Smooth muscle cell (in vitro differentiated cells): ENCODE measurements around the gene ATP9B. TPM values are rescaled to one million over a fixed set of nuclear protein-coding genes. Genes with fewer than 3 reads are reported as not detected.

Source experiments
- DNase-seq: peaks from one replicate; lab custom pipeline; 2025; ENCODE audit not compliant: unreplicated experiment; lab: John Stamatoyannopoulos, UW
- H2AFZ ChIP-seq: fragments of 200-600 bp; sonication (generic); 2 replicates; pipeline ENCODE4 v1.6.0; 2016; ENCODE audit warnings: antibody characterized with exemption, low read depth, mild to moderate bottlenecking
- H3F3A ChIP-seq: fragments of 200-600 bp; sonication (generic); 2 replicates; pipeline ENCODE4 v1.6.0; 2017; ENCODE audit warnings: antibody characterized with exemption, low read depth
- H3K27ac ChIP-seq: fragments of 200-600 bp; sonication (generic); 2 replicates; pipeline ENCODE4 v1.5.1; 2016; ENCODE audit warnings: low read depth, mild to moderate bottlenecking
- H3K27me3 ChIP-seq: fragments of 200-600 bp; sonication (generic); 2 replicates; pipeline ENCODE4 v1.6.1; 2016; ENCODE audit warnings: low read depth, mild to moderate bottlenecking
- H3K36me3 ChIP-seq: fragments of 200-600 bp; sonication (generic); 2 replicates; pipeline ENCODE4 v1.5.1; 2016; ENCODE audit warnings: low read depth
- H3K4me1 ChIP-seq: fragments of 200-600 bp; sonication (generic); 2 replicates; pipeline ENCODE4 v1.5.1; 2016; ENCODE audit warnings: low read depth
- H3K4me2 ChIP-seq: fragments of 200-600 bp; sonication (generic); 2 replicates; pipeline ENCODE4 v1.6.0; 2016; ENCODE audit warnings: mild to moderate bottlenecking
- H3K4me3 ChIP-seq: fragments of 200-600 bp; sonication (generic); 2 replicates; pipeline ENCODE4 v1.5.1; 2016; ENCODE audit warnings: mild to moderate bottlenecking
- H3K79me2 ChIP-seq: fragments of 200-600 bp; sonication (generic); 2 replicates; pipeline ENCODE4 v1.6.0; 2016; ENCODE audit warnings: low read depth, mild to moderate bottlenecking
- H3K9ac ChIP-seq: fragments of 200-600 bp; sonication (generic); 2 replicates; pipeline ENCODE4 v1.6.0; 2016; ENCODE audit warnings: low read depth
- H3K9me3 ChIP-seq: fragments of 200-600 bp; sonication (generic); replicated peaks from 2 replicates; pipeline ENCODE4 v1.5.1; 2016; ENCODE audit warnings: low read depth
- H4K20me1 ChIP-seq: fragments of 200-600 bp; sonication (generic); 2 replicates; pipeline ENCODE4 v1.6.0; 2016; ENCODE audit warnings: low read depth
- WGBS: methylation state at CpG from one replicate; pipeline ENCODE4 v1.1.7; 2016; ENCODE audit warnings: low lambda C conversion rate; 5-methylcytosine and 5-hydroxymethylcytosine counted together
- polyA plus RNA-seq: library from polyadenylated mRNA; unstranded; fragments of >200 nt; fragmentation: Nextera tagmentation; extraction: Ambion mirVana; gene quantifications from 2 replicates; pipeline ENCODE4 v1.2.1, GENCODE V29; 2016
- total RNA-seq: library from RNA; depleted of rRNA; stranded (reverse); fragments of >200 nt; gene quantifications from 2 replicates; pipeline ENCODE4 v1.2.3, GENCODE V29; 2014
- TF ChIP-seq, protein P1 (sequence below): fragments of 200-600 bp; sonication (generic); IDR thresholded peaks from 2 replicates; pipeline ENCODE4 v1.5.1; 2017; ENCODE audit warnings: borderline replicate concordance, mild to moderate bottlenecking, antibody characterized with exemption; ENCODE audit not compliant: insufficient read depth, poor library complexity, severe bottlenecking

The ATP9B gene
- total and polyA plus RNA-seq, 2 experiments from 2014 or later, result 6.1 to 16.4 TPM

DNA sequence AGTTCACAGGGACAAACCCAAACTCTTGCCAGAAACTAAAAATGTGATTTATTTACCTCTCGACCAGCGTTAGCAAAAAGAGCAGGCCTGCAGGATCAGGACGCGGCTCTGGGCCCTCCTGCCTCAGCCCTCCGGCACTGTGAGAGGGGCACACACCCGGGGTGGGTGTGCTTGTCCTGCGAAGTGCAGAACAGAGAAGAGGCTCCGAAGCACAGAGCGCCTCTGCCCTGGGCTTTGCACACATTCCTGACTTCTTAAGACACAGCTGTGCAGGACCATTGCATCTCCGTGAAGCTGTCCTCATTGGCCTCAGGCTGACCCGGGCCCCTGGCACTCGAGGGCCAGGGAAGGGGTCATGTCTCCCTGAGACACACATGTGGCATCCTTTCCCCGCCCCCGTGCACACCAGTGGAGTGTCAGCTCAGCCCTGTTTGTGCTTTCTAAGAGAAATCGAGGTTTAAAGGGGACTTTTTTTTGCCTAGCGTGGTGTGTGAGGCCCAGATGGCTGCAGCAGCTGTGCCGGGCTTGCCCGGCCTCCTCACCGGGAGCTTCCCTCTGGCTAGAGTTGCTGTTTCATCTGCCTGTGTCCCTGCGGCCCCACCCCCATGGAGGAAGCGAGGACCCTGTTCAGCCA lies 316.6 kb downstream of the ATP9B start:
- Histone ChIP-seq H2AFZ (no peak overlapping the region), H4K20me1 (no peaks in the 10 kb centered on the region), H3K9ac (no peak overlapping the region), H3K4me3 (no peak overlapping the region), H3K4me1 (no peaks in the 10 kb centered on the region), H3K36me3 (no peaks in the 10 kb centered on the region), H3K27ac (no peak overlapping the region), H3F3A (no peaks in the 10 kb centered on the region), H3K27me3 (peaks cover 11% of the 10 kb centered on the region), H3K4me2 (no peak overlapping the region), H3K79me2 (no peaks in the 10 kb centered on the region), H3K9me3 (no peaks in the 10 kb centered on the region)
- WGBS, result 82% methylated on average over 21 of the region's 21 CpGs
- TF ChIP-seq, protein P1, sequence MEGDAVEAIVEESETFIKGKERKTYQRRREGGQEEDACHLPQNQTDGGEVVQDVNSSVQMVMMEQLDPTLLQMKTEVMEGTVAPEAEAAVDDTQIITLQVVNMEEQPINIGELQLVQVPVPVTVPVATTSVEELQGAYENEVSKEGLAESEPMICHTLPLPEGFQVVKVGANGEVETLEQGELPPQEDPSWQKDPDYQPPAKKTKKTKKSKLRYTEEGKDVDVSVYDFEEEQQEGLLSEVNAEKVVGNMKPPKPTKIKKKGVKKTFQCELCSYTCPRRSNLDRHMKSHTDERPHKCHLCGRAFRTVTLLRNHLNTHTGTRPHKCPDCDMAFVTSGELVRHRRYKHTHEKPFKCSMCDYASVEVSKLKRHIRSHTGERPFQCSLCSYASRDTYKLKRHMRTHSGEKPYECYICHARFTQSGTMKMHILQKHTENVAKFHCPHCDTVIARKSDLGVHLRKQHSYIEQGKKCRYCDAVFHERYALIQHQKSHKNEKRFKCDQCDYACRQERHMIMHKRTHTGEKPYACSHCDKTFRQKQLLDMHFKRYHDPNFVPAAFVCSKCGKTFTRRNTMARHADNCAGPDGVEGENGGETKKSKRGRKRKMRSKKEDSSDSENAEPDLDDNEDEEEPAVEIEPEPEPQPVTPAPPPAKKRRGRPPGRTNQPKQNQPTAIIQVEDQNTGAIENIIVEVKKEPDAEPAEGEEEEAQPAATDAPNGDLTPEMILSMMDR, result no peak
- no peak for DNase-seq

GRCh38 chr18:79386547-79386946 lies 317.4 kb downstream of the ATP9B start:
- no peaks in the 10 kb centered on the region for H3K36me3 ChIP-seq
- TF ChIP-seq, protein P1, result no peak
- no peaks in the 10 kb centered on the region for H3K4me1 ChIP-seq
- DNase-seq, result no peak
- H3K79me2 ChIP-seq, result no peaks in the 10 kb centered on the region
- no peaks in the 10 kb centered on the region for H3F3A ChIP-seq
- H3K27ac ChIP-seq, result no peak overlapping the region
- no peaks in the 10 kb centered on the region for H4K20me1 ChIP-seq
- no peak overlapping the region for H3K9ac ChIP-seq
- H2AFZ ChIP-seq, result no peak overlapping the region
- H3K4me2 ChIP-seq, result no peak overlapping the region
- peaks cover 11% of the 10 kb centered on the region for H3K27me3 ChIP-seq
- no peak overlapping the region for H3K4me3 ChIP-seq
- WGBS, result 98% methylated on average over 14 of the region's 14 CpGs
- H3K9me3 ChIP-seq, result no peaks in the 10 kb centered on the region

DNA sequence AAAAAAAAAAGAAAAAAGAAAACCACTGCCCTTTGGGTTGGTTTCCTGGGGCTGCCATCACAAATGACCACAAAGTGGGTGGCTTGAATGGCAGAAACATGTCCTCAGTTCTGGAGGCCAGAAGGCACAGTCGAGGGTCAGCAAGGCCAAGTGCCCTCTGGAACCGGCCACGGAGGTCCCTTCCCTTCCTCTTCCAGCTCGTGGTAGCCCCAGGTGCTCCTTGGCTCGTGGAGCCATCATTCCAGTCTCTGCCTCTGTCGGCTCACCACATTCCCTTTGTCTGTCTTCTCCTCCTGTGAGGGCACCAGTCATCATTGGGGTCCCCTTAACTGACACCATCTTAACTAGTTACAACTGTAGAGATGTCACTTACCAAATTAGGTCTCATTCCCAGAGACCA lies 318.0 kb downstream of the ATP9B start:
- H2AFZ ChIP-seq, result no peak overlapping the region
- DNase-seq, result no peak
- no peaks in the 10 kb centered on the region for H3K4me1 ChIP-seq
- WGBS, result 80% methylated on average over 6 of the region's 6 CpGs
- no peaks in the 10 kb centered on the region for H3F3A ChIP-seq
- H3K36me3 ChIP-seq, result no peaks in the 10 kb centered on the region
- H3K27ac ChIP-seq, result no peak overlapping the region
- H3K9me3 ChIP-seq, result no peaks in the 10 kb centered on the region
- no peak overlapping the region for H3K4me2 ChIP-seq
- peaks cover 11% of the 10 kb centered on the region for H3K27me3 ChIP-seq
- no peaks in the 10 kb centered on the region for H4K20me1 ChIP-seq
- no peak overlapping the region for H3K9ac ChIP-seq
- H3K4me3 ChIP-seq, result no peak overlapping the region
- TF ChIP-seq, protein P1, result no peak
- no peaks in the 10 kb centered on the region for H3K79me2 ChIP-seq

- Histone ChIP-seq H3K4me1 (no peaks in the 10 kb centered on the region), H3F3A (no peaks in the 10 kb centered on the region), H4K20me1 (no peaks in the 10 kb centered on the region), H3K79me2 (no peaks in the 10 kb centered on the region), H3K9me3 (no peaks in the 10 kb centered on the region), H3K9ac (no peak overlapping the region), H3K4me3 (no peak overlapping the region), H3K27me3 (peaks cover 11% of the 10 kb centered on the region), H2AFZ (no peak overlapping the region), H3K4me2 (no peak overlapping the region), H3K27ac (no peak overlapping the region), H3K36me3 (no peaks in the 10 kb centered on the region)
- no peak for DNase-seq
- 84% methylated on average over 11 of the region's 11 CpGs for WGBS
- TF ChIP-seq, protein P1, result no peak
These were observed 318.4 kb downstream of the ATP9B start for GRCh38 chr18:79387615-79388014.
